Brain microvascular endothelial cell (primary cell): ENCODE data around the gene LIN7B.

Experiments used
- DNase-seq: peaks from one replicate; pipeline ENCODE4 v3.0.0-alpha.2; 2020
- H3K27ac ChIP-seq: fragments of 250-450 bp; sonication (Bioruptor Pico); 2 replicates; pipeline ENCODE4 v1.5.1; 2020; ENCODE audit warnings: mild to moderate bottlenecking, moderate library complexity
- H3K27me3 ChIP-seq: fragments of 250-450 bp; sonication (Bioruptor Pico); replicated peaks from 2 replicates; pipeline ENCODE4 v1.5.1; 2020; ENCODE audit warnings: mild to moderate bottlenecking
- H3K36me3 ChIP-seq: fragments of 250-450 bp; sonication (Bioruptor Pico); replicated peaks from 2 replicates; pipeline ENCODE4 v1.5.1; 2020; ENCODE audit warnings: mild to moderate bottlenecking
- H3K4me3 ChIP-seq: 2 replicates; pipeline ENCODE4 v1.5.1; 2011; ENCODE audit warnings: low read depth, mild to moderate bottlenecking, control low read depth, low read length, moderate library complexity
- CTCF ChIP-seq: IDR thresholded peaks from 2 replicates; pipeline ENCODE4 v1.5.1; 2011; ENCODE audit warnings: low read depth, mild to moderate bottlenecking, moderate library complexity, low read length, control low read depth, inconsistent platforms; ENCODE audit errors: missing control alignments
- in situ Hi-C: cut with HindIII; loops from 2 replicates; pipeline ENCODE4 v1.10.0; 2017; ENCODE audit warnings: low sequenced_read_pairs, low pct_ligation_motif_present

The LIN7B gene

GRCh38 chr19:49132974-49133609 is 18.9 kb downstream of the LIN7B start:
- no peak for DNase-seq
- H3K27ac ChIP-seq = no peak overlapping the region
- H3K4me3 ChIP-seq = peak overlapping the region; percentile 5
- no peaks in the 10 kb centered on the region for H3K27me3 ChIP-seq
- in situ Hi-C loops = no loop called here
- no peaks in the 10 kb centered on the region for H3K36me3 ChIP-seq
- TF ChIP-seq CTCF = no peak

- DNase-seq = peak; percentile 33
- no peaks in the 10 kb centered on the region for H3K27me3 ChIP-seq
- H3K4me3 ChIP-seq = peak overlapping the region; percentile 22
- H3K36me3 ChIP-seq = no peaks in the 10 kb centered on the region
- H3K27ac ChIP-seq = no peak overlapping the region
- peak; percentile 31 for TF ChIP-seq CTCF
- in situ Hi-C loops = no loop called here
Measured at GRCh38 chr19:49133621-49134454, 19.7 kb downstream of the LIN7B start.

- TF ChIP-seq CTCF = no peak
- Histone ChIP-seq H3K27me3 (no peaks in the 10 kb centered on the region), H3K27ac (no peak overlapping the region), H3K4me3 (no peak overlapping the region), H3K36me3 (no peaks in the 10 kb centered on the region)
- in situ Hi-C loops = no loop called here
- DNase-seq = no peak
Measured at GRCh38 chr19:49135686-49136085, 21.5 kb downstream of the LIN7B start.

- no peak overlapping the region for H3K27ac ChIP-seq
- in situ Hi-C loops = no loop called here
- no peaks in the 10 kb centered on the region for H3K27me3 ChIP-seq
- no peak for DNase-seq
- no peaks in the 10 kb centered on the region for H3K36me3 ChIP-seq
- no peak overlapping the region for H3K4me3 ChIP-seq
- TF ChIP-seq CTCF = no peak
Measured at GRCh38 chr19:49136771-49137171, 22.6 kb downstream of the LIN7B start.

- Histone ChIP-seq H3K27me3 (no peaks in the 10 kb centered on the region), H3K4me3 (no peak overlapping the region)
- in situ Hi-C loops = no loop called here
Measured at GRCh38 chr19:49140951-49141350, 26.8 kb downstream of the LIN7B start.

More at GRCh38 chr19:49140951-49141350, 26.8 kb downstream of the LIN7B start:
- no peaks in the 10 kb centered on the region for H3K36me3 ChIP-seq
- H3K27ac ChIP-seq = no peak overlapping the region
- no peak for DNase-seq
- no peak for TF ChIP-seq CTCF
